ENCODE results near the gene IQCN. TPM values are rescaled to one million over a fixed set of nuclear protein-coding genes. Genes with fewer than 3 reads are reported as not detected.

IQCN gene
- total and polyA plus RNA-seq, 12 donors: 0.17 to 7.8 (median 0.96) TPM

DNA sequence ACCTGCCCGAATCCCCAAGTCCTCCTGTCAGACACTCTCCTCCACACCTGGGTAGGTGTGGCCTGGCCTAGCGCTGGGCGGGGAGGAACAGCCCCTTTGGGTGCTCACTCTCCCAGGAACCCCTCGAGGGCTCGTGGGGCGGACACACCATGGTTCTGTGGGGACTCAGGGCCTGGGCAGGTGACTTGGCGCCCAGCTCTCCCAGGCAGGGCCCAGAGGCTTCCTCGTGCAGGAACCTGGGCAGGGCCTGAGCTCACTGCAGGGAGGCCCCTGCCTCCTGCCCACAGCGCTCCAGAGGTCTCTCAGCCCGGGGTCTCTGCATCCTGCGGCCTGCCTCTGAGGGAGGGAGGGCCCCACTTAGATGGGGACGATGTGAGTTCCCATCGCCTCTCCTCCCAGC lies 36.7 kb upstream of the IQCN start:
- Histone ChIP-seq H3K27me3 (no peaks in the 10 kb centered on the region), H3K36me3 (peaks cover 0 to 94% (median 6%) of the 10 kb centered on the region in 9 donors), H3K4me3 (no peak overlapping the region), H3K4me1 (peaks cover 0 to 20% (median 10%) of the 10 kb centered on the region in 9 donors), H3K9me3 (no peaks in the 10 kb centered on the region), H3K27ac (no peak overlapping the region)
- WGBS, 2 donors: 92 to 95% methylated on average over 13 of the region's 13 CpGs
- DNase-seq (no peak), ATAC-seq (no peak)
- intact Hi-C loops (cut with DNase I): no loop called here
- no peak for TF ChIP-seq CTCF (IDR thresholded peaks at IDR 0.05)

DNA sequence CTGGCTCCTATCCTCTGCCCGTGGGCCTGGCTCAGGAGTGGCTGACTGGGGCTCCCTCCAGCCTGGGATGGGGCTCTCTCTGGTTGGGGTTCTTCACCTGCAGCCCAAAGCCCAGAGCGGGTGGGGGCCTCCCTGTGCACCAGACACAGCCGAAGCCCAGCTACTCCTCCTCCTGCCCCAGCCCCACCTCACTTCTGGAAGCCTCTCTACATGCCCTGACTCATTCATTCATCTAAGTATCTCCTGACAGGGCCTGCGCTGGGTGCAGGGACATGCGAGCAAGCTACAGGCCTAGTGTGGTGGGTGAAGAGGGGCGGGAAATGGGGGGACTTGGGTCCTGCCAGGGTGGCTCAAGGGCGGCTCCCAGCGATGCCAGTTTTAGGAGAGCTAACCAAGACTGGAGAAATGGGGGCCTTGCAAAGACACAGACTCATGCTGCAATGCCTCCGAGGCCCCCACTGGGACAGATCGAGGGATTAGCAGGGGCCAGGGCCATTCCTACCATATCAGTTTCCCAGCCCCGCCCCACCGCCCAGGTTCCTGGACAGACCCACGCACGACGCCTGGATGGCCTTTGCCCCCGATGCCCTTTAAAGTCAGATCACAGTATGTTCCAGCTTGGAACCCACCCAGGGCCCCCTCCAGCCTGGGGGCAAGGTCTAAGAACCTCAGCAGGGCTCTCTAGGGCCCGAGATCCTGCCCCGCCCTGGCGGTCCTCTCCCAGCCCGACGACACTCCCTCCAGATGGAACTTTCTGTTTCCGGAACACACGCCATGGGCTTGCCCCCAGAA lies 36.1 kb upstream of the IQCN start:
- no peak for TF ChIP-seq CTCF (IDR thresholded peaks at IDR 0.05)
- Histone ChIP-seq H3K27me3 (no peaks in the 10 kb centered on the region), H3K36me3 (peaks cover 0 to 88% (median 6%) of the 10 kb centered on the region in 9 donors), H3K4me1 (peaks cover 0 to 27% (median 17%) of the 10 kb centered on the region in 9 donors), H3K27ac (no peak overlapping the region), H3K4me3 (no peak overlapping the region), H3K9me3 (no peaks in the 10 kb centered on the region)
- no peak for ATAC-seq
- WGBS, 2 donors: 84 to 88% methylated on average over 23 of the region's 23 CpGs
- intact Hi-C loops (cut with DNase I): no loop called here
- DNase-seq: no peak

DNA sequence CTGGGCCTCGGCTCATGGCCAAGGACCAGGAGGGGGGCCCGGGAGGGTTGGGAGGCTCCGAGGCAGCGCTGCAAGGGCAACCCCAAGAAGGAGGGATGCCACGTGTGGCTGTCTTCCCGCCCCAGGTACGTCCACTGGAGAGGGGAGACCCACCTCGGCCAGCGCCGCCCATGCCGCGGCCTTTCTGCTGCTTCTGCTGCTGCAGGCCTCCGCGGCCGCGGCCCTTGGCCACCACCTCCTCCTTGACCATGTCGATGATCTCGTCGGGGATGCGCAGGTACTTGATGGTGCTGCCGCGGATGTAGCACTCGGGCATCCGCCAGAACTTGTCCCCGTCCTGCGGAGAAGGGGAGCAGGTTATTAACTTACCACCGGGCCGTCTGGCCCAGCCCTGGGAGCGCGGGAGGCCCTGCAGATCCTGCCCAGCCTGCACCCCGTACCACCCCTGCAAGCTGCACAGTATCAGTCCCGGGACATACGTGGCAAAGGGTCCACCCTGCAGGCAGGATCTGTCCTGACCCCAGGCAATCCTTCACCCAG lies 35.3 kb upstream of the IQCN start:
- Histone ChIP-seq H3K4me3 (no peak overlapping the region), H3K9me3 (no peaks in the 10 kb centered on the region), H3K4me1 (peaks cover 5 to 34% (median 24%) of the 10 kb centered on the region in 9 donors), H3K27me3 (no peaks in the 10 kb centered on the region), H3K27ac (no peak overlapping the region), H3K36me3 (peaks cover 0 to 81% (median 6%) of the 10 kb centered on the region in 9 donors)
- no peak for DNase-seq
- WGBS, 2 donors: 94% methylated on average over 33 of the region's 33 CpGs
- TF ChIP-seq CTCF (IDR thresholded peaks at IDR 0.05): no peak
- ATAC-seq: no peak
- intact Hi-C loops (cut with DNase I): no loop called here

GRCh38 chr19:18308948-18309325 lies 34.7 kb upstream of the IQCN start:
- intact Hi-C loops (cut with DNase I): no loop called here
- 89 to 91% methylated on average over 7 of the region's 7 CpGs for WGBS, 2 donors
- Histone ChIP-seq H3K4me1 (peaks cover 8 to 41% (median 30%) of the 10 kb centered on the region in 9 donors), H3K9me3 (no peaks in the 10 kb centered on the region), H3K27me3 (no peaks in the 10 kb centered on the region), H3K36me3 (peaks cover 0 to 74% (median 6%) of the 10 kb centered on the region in 9 donors), H3K27ac (no peak overlapping the region), H3K4me3 (no peak overlapping the region)
- DNase-seq: no peak
- TF ChIP-seq CTCF (IDR thresholded peaks at IDR 0.05): no peak
- no peak for ATAC-seq
